Activated CD4-positive, alpha-beta memory T cell treated with anti-CD3 and anti-CD28 coated beads, Interleukin-2, amount 10 ng/mL, durations not matched to agents 7 days and 5 days (primary cell): ENCODE data around the gene TNFRSF17. TPM values are rescaled to one million over a fixed set of nuclear protein-coding genes. Genes with fewer than 3 reads are reported as not detected.
"Not testable (repeated sequence)": the region's sequence is repeated elsewhere in the genome, so short reads cannot be mapped to it uniquely, and the experiment has no call there.

Source experiments
- CTCF ChIA-PET: fragments of 350-600 bp; sonication (Branson Sonifier 250); formaldehyde crosslinking; loops from one replicate; lab custom pipeline; 2021; ENCODE audit warnings: antibody characterized with exemption, inconsistent platforms; lab: Charles Lee
- POLR2A ChIA-PET: fragments of 350-600 bp; sonication (Branson Sonifier 250); formaldehyde crosslinking; loops from one replicate; lab custom pipeline; 2021; ENCODE audit warnings: antibody characterized with exemption; lab: Charles Lee
- DNase-seq: peaks from one replicate; pipeline ENCODE4 v3.0.0-alpha.2; 2020
- H3K27ac Mint-ChIP-seq: one replicate; pipeline ENCODE4 v1.8.0; 2021; ENCODE audit warnings: mild to moderate bottlenecking, mixed read lengths
- H3K27me3 Mint-ChIP-seq: one replicate; pipeline ENCODE4 v1.8.0; 2021; ENCODE audit warnings: mixed read lengths
- H3K36me3 Mint-ChIP-seq: one replicate; pipeline ENCODE4 v1.8.0; 2021; ENCODE audit warnings: low read depth, mixed read lengths
- H3K4me1 Mint-ChIP-seq: one replicate; pipeline ENCODE4 v1.8.0; 2021; ENCODE audit warnings: mixed read lengths
- H3K4me3 Mint-ChIP-seq: one replicate; pipeline ENCODE4 v1.8.0; 2021; ENCODE audit warnings: mild to moderate bottlenecking, mixed read lengths
- H3K9me3 Mint-ChIP-seq: one replicate; pipeline ENCODE4 v1.8.0; 2021; ENCODE audit warnings: mixed read lengths
- total RNA-seq, 2 experiments: library from RNA; stranded (reverse); gene quantifications; one replicate each; pipeline ENCODE4 v1.2.3, GENCODE V29; 2021

The TNFRSF17 gene
- total RNA-seq, 2 experiments from 2014 or later: not detected

- Mint-ChIP-seq H3K4me3 (no peak overlapping the region), H3K36me3 (no peaks in the 10 kb centered on the region), H3K4me1 (no peaks in the 10 kb centered on the region), H3K9me3 (no peaks in the 10 kb centered on the region), H3K27me3 (no peaks in the 10 kb centered on the region), H3K27ac (no peak overlapping the region)
- CTCF ChIA-PET: interaction anchor here (0.6 kb wide), 1 partner anchor 66 kb away, joined by 3 read pairs; no protein-coding TSS in a partner anchor
- no peak for DNase-seq
- POLR2A ChIA-PET: no interaction called here
These were observed 8.5 kb upstream of the TNFRSF17 start for GRCh38 chr16:11956558-11956957.

GRCh38 chr16:11957591-11958395, 7.2 kb upstream of the TNFRSF17 start:
- Mint-ChIP-seq H3K27me3 (no peaks in the 10 kb centered on the region), H3K27ac (no peak overlapping the region), H3K9me3 (no peaks in the 10 kb centered on the region), H3K36me3 (no peaks in the 10 kb centered on the region), H3K4me3 (no peak overlapping the region), H3K4me1 (no peaks in the 10 kb centered on the region)
- ChIA-PET CTCF (interaction anchor here (0.9 kb wide), 1 partner anchor 110 kb away, joined by 3 read pairs; no protein-coding TSS in a partner anchor), POLR2A (interaction anchor here (0.7 kb wide), 1 partner anchor 577 kb away, joined by 3 read pairs; no protein-coding TSS in a partner anchor)
- no peak for DNase-seq

- H3K36me3 Mint-ChIP-seq, DNase-seq, H3K9me3 Mint-ChIP-seq, H3K4me3 Mint-ChIP-seq, H3K4me1 Mint-ChIP-seq, H3K27ac Mint-ChIP-seq, POLR2A ChIA-PET, H3K27me3 Mint-ChIP-seq: not testable (repeated sequence)
- CTCF ChIA-PET: interaction anchor here (0.7 kb wide), 1 partner anchor 525 kb away, joined by 3 read pairs; no protein-coding TSS in a partner anchor
These were observed 2.6 kb upstream of the TNFRSF17 start for GRCh38 chr16:11962457-11962856.

GRCh38 chr16:11962978-11963377, 2.0 kb upstream of the TNFRSF17 start:
- DNase-seq, H3K36me3 Mint-ChIP-seq, POLR2A ChIA-PET, H3K27ac Mint-ChIP-seq, H3K4me3 Mint-ChIP-seq, H3K4me1 Mint-ChIP-seq, H3K27me3 Mint-ChIP-seq, H3K9me3 Mint-ChIP-seq: not testable (repeated sequence)
- CTCF ChIA-PET: interaction anchor here (1.2 kb wide), 1 partner anchor 37 kb away, joined by 3 read pairs; no protein-coding TSS in a partner anchor

- Mint-ChIP-seq H3K36me3 (no peaks in the 10 kb centered on the region), H3K4me1 (no peaks in the 10 kb centered on the region), H3K4me3 (no peak overlapping the region), H3K27ac (no peak overlapping the region), H3K9me3 (no peaks in the 10 kb centered on the region), H3K27me3 (no peaks in the 10 kb centered on the region)
- ChIA-PET POLR2A (interaction anchor here (0.5 to 0.9 kb wide), 2 partner anchors 48 to 154 kb away, joined by 3 to 4 read pairs; partner anchors contain the start of gene GSPT1), CTCF (interaction anchor here (0.7 to 1.2 kb wide), 2 partner anchors 36 to 146 kb away, joined by 3 to 4 read pairs; no protein-coding TSS in a partner anchor)
- DNase-seq: no peak
These were observed 1.3 kb upstream of the TNFRSF17 start for GRCh38 chr16:11963706-11964105.

- Mint-ChIP-seq H3K27ac (no peak overlapping the region), H3K27me3 (no peaks in the 10 kb centered on the region), H3K4me1 (no peaks in the 10 kb centered on the region), H3K4me3 (no peak overlapping the region), H3K36me3 (no peaks in the 10 kb centered on the region), H3K9me3 (no peaks in the 10 kb centered on the region)
- ChIA-PET POLR2A (interaction anchor here (0.9 kb wide), 1 partner anchor 10 kb away, joined by 3 read pairs; the partner anchor contains the start of gene SNX29), CTCF (interaction anchor here (0.8 to 2.3 kb wide), 2 partner anchors 11 to 102 kb away, joined by 3 to 8 read pairs; no protein-coding TSS in a partner anchor)
- DNase-seq: no peak
These were observed 1.2 kb downstream of the TNFRSF17 start for GRCh38 chr16:11966173-11966572.

GRCh38 chr16:11967195-11967911, 2.3 kb downstream of the TNFRSF17 start:
- DNase-seq: no peak
- CTCF ChIA-PET: no interaction called here
- POLR2A ChIA-PET: no interaction called here
- H3K9me3 Mint-ChIP-seq: no peaks in the 10 kb centered on the region
- no peaks in the 10 kb centered on the region for H3K4me1 Mint-ChIP-seq
- no peaks in the 10 kb centered on the region for H3K36me3 Mint-ChIP-seq
- no peaks in the 10 kb centered on the region for H3K27me3 Mint-ChIP-seq
- H3K27ac Mint-ChIP-seq: no peak overlapping the region
- H3K4me3 Mint-ChIP-seq: no peak overlapping the region

- DNase-seq: no peak
- H3K27ac Mint-ChIP-seq: no peak overlapping the region
- H3K27me3 Mint-ChIP-seq: no peaks in the 10 kb centered on the region
- no peaks in the 10 kb centered on the region for H3K36me3 Mint-ChIP-seq
- H3K4me1 Mint-ChIP-seq: no peaks in the 10 kb centered on the region
- ChIA-PET POLR2A (no interaction called here), CTCF (interaction anchor here (0.7 kb wide), 1 partner anchor 85 kb away, joined by 3 read pairs; no protein-coding TSS in a partner anchor)
- no peak overlapping the region for H3K4me3 Mint-ChIP-seq
- no peaks in the 10 kb centered on the region for H3K9me3 Mint-ChIP-seq
These were observed 3.6 kb downstream of the TNFRSF17 start for GRCh38 chr16:11968577-11968976.

- H3K4me3 Mint-ChIP-seq, H3K27ac Mint-ChIP-seq, H3K36me3 Mint-ChIP-seq, H3K9me3 Mint-ChIP-seq, DNase-seq, H3K27me3 Mint-ChIP-seq, H3K4me1 Mint-ChIP-seq, POLR2A ChIA-PET: not testable (repeated sequence)
- CTCF ChIA-PET: interaction anchor here (0.6 to 1.2 kb wide), 2 partner anchors 125 to 159 kb away, joined by 3 to 4 read pairs; no protein-coding TSS in a partner anchor
These were observed 5.3 kb downstream of the TNFRSF17 start for GRCh38 chr16:11970292-11970691.

- POLR2A ChIA-PET: no interaction called here
These were observed 7.1 kb downstream of the TNFRSF17 start for GRCh38 chr16:11972128-11972527.

GRCh38 chr16:11973070-11973469, 8.1 kb downstream of the TNFRSF17 start:
- Mint-ChIP-seq H3K4me1 (peaks cover 32% of the 10 kb centered on the region), H3K27ac (no peak overlapping the region), H3K4me3 (no peak overlapping the region), H3K36me3 (peaks cover 2% of the 10 kb centered on the region), H3K9me3 (no peaks in the 10 kb centered on the region), H3K27me3 (no peaks in the 10 kb centered on the region)
- POLR2A ChIA-PET: interaction anchor here (1.0 kb wide), 1 partner anchor 176 kb away, joined by 3 read pairs; the partner anchor contains the start of gene ZC3H7A
- DNase-seq: no peak
- CTCF ChIA-PET: interaction anchor here (0.6 to 1.1 kb wide), 2 partner anchors 24 to 95 kb away, joined by 3 to 4 read pairs; no protein-coding TSS in a partner anchor

More at GRCh38 chr16:11972128-11972527, 7.1 kb downstream of the TNFRSF17 start:
- no peaks in the 10 kb centered on the region for H3K9me3 Mint-ChIP-seq
- CTCF ChIA-PET: interaction anchor here (0.6 to 1.4 kb wide), 2 partner anchors 25 to 96 kb away, joined by 3 to 5 read pairs; no protein-coding TSS in a partner anchor
- H3K4me3 Mint-ChIP-seq: no peak overlapping the region
- H3K27ac Mint-ChIP-seq: no peak overlapping the region
- peaks cover 2% of the 10 kb centered on the region for H3K36me3 Mint-ChIP-seq
- no peak for DNase-seq
- H3K27me3 Mint-ChIP-seq: no peaks in the 10 kb centered on the region
- H3K4me1 Mint-ChIP-seq: peaks cover 23% of the 10 kb centered on the region

- ChIA-PET CTCF (interaction anchor here (0.7 to 1.7 kb wide), 5 partner anchors 11 to 570 kb away, joined by 3 to 5 read pairs (median 3); no protein-coding TSS in a partner anchor), POLR2A (interaction anchor here (0.9 to 2.1 kb wide), 7 partner anchors 11 to 826 kb away, joined by 3 to 8 read pairs (median 4); partner anchors contain the start of genes GSPT1, RSL1D1 and TNFRSF17)
- DNase-seq: no peak
- Mint-ChIP-seq H3K4me1 (peaks cover 43% of the 10 kb centered on the region), H3K36me3 (peaks cover 2% of the 10 kb centered on the region), H3K4me3 (peak overlapping the region; percentile 88), H3K27ac (peak overlapping the region; percentile 69), H3K27me3 (no peaks in the 10 kb centered on the region), H3K9me3 (no peaks in the 10 kb centered on the region)
These were observed 11.9 kb downstream of the TNFRSF17 start for GRCh38 chr16:11976850-11977375.
